ENCODE data around the gene CKB. TPM values are rescaled to one million over a fixed set of nuclear protein-coding genes. Genes with fewer than 3 reads are reported as not detected.

The CKB gene
- polyA plus RNA-seq, 3 donors: 0.76 to 12.5 (median 2.7) TPM

- peaks cover 2 to 16% of the 10 kb centered on the region in 2 donors for H3K36me3 ChIP-seq (replicated peaks in 1 of 2; ENCODE audit: control insufficient read depth in 1 of 2, insufficient read depth in 2 of 2, low read length in 2 of 2)
- no peak overlapping the region for H2AFZ ChIP-seq (ENCODE audit: insufficient read depth, low read depth, low read length, poor library complexity, severe bottlenecking)
- H3K4me3 ChIP-seq (replicated peaks in 1 of 3; ENCODE audit: low read depth in 2 of 3, low read length in 3 of 3): no peak overlapping the region
- DNase-seq: no peak
- Mint-ChIP-seq H3K4me3 (no peak overlapping the region), H3K36me3 (peaks cover 3 to 10% of the 10 kb centered on the region in 2 donors), H3K27ac (peak overlapping the region in 2 of 7 donors; percentile 13 to 56), H3K9me3 (no peaks in the 10 kb centered on the region), H3K4me1 (peaks cover 2% of the 10 kb centered on the region), H3K27me3 (ENCODE audit: low read depth in 3 of 3) (peaks cover 0 to 1% (median 1%) of the 10 kb centered on the region in 3 donors)
- WGBS (ENCODE audit: insufficient coverage): 89% methylated on average over 14 of the region's 18 CpGs
- peaks cover 10% of the 10 kb centered on the region for H3K79me2 ChIP-seq (ENCODE audit: insufficient read depth, low read length)
- H3K27me3 ChIP-seq (ENCODE audit: control insufficient read depth in 2 of 2, insufficient read depth in 2 of 2, low read length in 2 of 2): no peaks in the 10 kb centered on the region
- H3K9ac ChIP-seq (ENCODE audit: insufficient read depth, low read length, poor library complexity, severe bottlenecking): no peak overlapping the region
- H3K4me2 ChIP-seq (replicated peaks; ENCODE audit: extremely low read depth, low read length, poor library complexity, severe bottlenecking): no peak overlapping the region
- H3K4me1 ChIP-seq (ENCODE audit: control insufficient read depth in 1 of 2, insufficient read depth in 2 of 2, low read length in 2 of 2): no peaks in the 10 kb centered on the region
- H4K20me1 ChIP-seq (ENCODE audit: insufficient read depth, low read length): peaks cover 56% of the 10 kb centered on the region
- H3K9me3 ChIP-seq (replicated peaks in 1 of 2; ENCODE audit: control insufficient read depth in 1 of 2, insufficient read depth in 1 of 2, low read length in 2 of 2): no peaks in the 10 kb centered on the region
- no peak for TF ChIP-seq CTCF (IDR thresholded peaks at IDR 0.05)
- intact Hi-C loops (cut with micrococcal nuclease): no loop called here
- H3K27ac ChIP-seq (ENCODE audit: low read depth in 1 of 2, low read length in 2 of 2): no peak overlapping the region
Observed at GRCh38 chr14:103552011-103552845, 29.6 kb upstream of the CKB start.

GRCh38 chr14:103551338-103551762 lies 28.7 kb upstream of the CKB start:
- WGBS (ENCODE audit: insufficient coverage): 97% methylated on average over 15 of the region's 17 CpGs
- H3K36me3 ChIP-seq (replicated peaks in 1 of 2; ENCODE audit: control insufficient read depth in 1 of 2, insufficient read depth in 2 of 2, low read length in 2 of 2): peaks cover 2 to 12% of the 10 kb centered on the region in 2 donors
- no peak for DNase-seq
- H3K27me3 Mint-ChIP-seq (ENCODE audit: low read depth in 3 of 3): peaks cover 0 to 1% (median 1%) of the 10 kb centered on the region in 3 donors
- no peak overlapping the region for H3K27ac Mint-ChIP-seq
- no peak for TF ChIP-seq CTCF (IDR thresholded peaks at IDR 0.05)
- no peaks in the 10 kb centered on the region for H3K4me1 ChIP-seq (ENCODE audit: control insufficient read depth in 1 of 2, insufficient read depth in 2 of 2, low read length in 2 of 2)
- intact Hi-C loops (cut with micrococcal nuclease): no loop called here
- peaks cover 0 to 10% of the 10 kb centered on the region in 2 donors for H3K36me3 Mint-ChIP-seq
- H2AFZ ChIP-seq (ENCODE audit: insufficient read depth, low read depth, low read length, poor library complexity, severe bottlenecking): no peak overlapping the region
- H3K4me3 ChIP-seq (replicated peaks in 1 of 3; ENCODE audit: low read depth in 2 of 3, low read length in 3 of 3): no peak overlapping the region
- H3K9me3 ChIP-seq (replicated peaks in 1 of 2; ENCODE audit: control insufficient read depth in 1 of 2, insufficient read depth in 1 of 2, low read length in 2 of 2): no peaks in the 10 kb centered on the region
- no peak overlapping the region for H3K4me2 ChIP-seq (replicated peaks; ENCODE audit: extremely low read depth, low read length, poor library complexity, severe bottlenecking)
- no peaks in the 10 kb centered on the region for H3K27me3 ChIP-seq (ENCODE audit: control insufficient read depth in 2 of 2, insufficient read depth in 2 of 2, low read length in 2 of 2)
- H3K27ac ChIP-seq (ENCODE audit: low read depth in 1 of 2, low read length in 2 of 2): no peak overlapping the region
- H4K20me1 ChIP-seq (ENCODE audit: insufficient read depth, low read length): peaks cover 56% of the 10 kb centered on the region
- no peak overlapping the region for H3K4me3 Mint-ChIP-seq
- H3K4me1 Mint-ChIP-seq: no peaks in the 10 kb centered on the region
- no peaks in the 10 kb centered on the region for H3K9me3 Mint-ChIP-seq
- H3K9ac ChIP-seq (ENCODE audit: insufficient read depth, low read length, poor library complexity, severe bottlenecking): no peak overlapping the region
- H3K79me2 ChIP-seq (ENCODE audit: insufficient read depth, low read length): peaks cover under 1% of the 10 kb centered on the region
